HG02759 (cell line): ENCODE data around the gene OR10K1.
"Not testable (repeated sequence)": the region's sequence is repeated elsewhere in the genome, so short reads cannot be mapped to it uniquely, and the experiment has no call there.

ENCODE experiments used
- ATAC-seq: cut with Tn5 transposase; IDR thresholded peaks from one replicate; pipeline ENCODE4 v1.9.1; 2021; ENCODE audit warnings: mild to moderate bottlenecking, moderate library complexity; ENCODE audit not compliant: unreplicated experiment

Gene OR10K1, protein sequence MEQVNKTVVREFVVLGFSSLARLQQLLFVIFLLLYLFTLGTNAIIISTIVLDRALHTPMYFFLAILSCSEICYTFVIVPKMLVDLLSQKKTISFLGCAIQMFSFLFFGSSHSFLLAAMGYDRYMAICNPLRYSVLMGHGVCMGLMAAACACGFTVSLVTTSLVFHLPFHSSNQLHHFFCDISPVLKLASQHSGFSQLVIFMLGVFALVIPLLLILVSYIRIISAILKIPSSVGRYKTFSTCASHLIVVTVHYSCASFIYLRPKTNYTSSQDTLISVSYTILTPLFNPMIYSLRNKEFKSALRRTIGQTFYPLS

GRCh38 chr1:158461534-158461933 is at the start of gene OR10K1:
OR10K1 (plus strand) TSS chr1:158461834; CDS start chr1:158465562, 3,728 bp downstream.
- ATAC-seq = no peak

- ATAC-seq = no peak
Observed at GRCh38 chr1:158414651-158415345, 46.8 kb upstream of the OR10K1 start.

DNA sequence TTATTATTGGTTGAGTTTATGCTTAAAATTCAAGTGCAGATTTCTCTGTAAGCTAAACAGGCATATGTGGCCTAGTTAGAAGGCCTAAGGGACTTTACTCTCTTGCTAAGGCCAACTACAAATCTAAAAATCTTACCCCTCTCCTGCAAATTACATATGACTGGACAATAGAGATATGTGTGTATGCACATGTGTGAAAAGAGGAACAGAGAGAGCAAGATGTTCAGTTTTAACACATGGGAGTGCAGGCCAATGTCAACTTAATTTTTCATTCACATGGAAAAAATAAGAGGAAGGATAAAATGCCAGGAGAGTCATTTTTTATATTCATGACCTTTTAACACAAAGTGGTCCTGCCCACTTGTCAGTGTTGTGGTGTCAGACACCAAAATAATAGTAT is 44.0 kb upstream of the OR10K1 start:
- ATAC-seq = no peak

DNA sequence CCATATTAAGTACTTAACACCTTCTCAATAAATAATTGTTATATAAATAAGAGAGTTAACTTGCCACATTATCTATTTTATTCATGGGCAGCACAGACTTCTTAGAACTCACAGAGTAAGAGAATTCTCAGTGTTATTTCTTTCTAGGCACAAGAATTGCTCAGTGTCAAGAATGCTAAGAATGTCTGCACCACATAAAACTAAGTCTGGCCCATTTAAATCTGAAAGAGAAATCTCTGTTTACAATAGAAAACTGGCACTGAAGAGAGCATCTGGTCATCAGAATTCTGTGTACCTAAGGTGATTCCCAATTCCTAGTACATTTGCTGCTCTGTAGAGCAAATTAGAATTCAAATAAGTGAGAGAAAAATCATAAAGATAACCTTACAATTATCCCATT is 39.4 kb upstream of the OR10K1 start:
- ATAC-seq = no peak

- ATAC-seq = no peak
Observed at GRCh38 chr1:158425027-158425426, 36.6 kb upstream of the OR10K1 start.

DNA sequence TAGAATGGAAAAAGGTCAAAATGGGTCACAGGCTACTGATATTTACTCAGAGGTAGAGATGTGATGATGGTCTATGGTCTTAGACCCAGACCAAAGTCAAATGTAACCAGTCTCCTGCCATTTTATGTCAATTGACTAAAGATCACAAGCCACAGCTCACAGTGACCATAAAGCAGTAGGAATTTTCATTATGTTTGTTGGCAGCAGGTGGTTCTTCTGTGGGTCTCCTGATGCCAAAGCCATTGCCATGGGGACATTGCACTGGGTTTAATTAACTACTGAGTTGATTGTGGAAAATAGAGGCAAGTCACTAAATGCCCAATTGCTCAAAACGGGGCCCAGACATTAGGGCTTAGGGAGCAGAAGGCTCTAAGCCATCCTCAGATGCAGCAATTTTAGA is 35.5 kb upstream of the OR10K1 start, which contains the start of gene OR10K2:
Gene OR10K2 (minus strand): TSS at position 101 of the 400 bp plus-strand sequence. CDS start 5,371 bp downstream, outside the sequence.
- ATAC-seq = no peak

DNA sequence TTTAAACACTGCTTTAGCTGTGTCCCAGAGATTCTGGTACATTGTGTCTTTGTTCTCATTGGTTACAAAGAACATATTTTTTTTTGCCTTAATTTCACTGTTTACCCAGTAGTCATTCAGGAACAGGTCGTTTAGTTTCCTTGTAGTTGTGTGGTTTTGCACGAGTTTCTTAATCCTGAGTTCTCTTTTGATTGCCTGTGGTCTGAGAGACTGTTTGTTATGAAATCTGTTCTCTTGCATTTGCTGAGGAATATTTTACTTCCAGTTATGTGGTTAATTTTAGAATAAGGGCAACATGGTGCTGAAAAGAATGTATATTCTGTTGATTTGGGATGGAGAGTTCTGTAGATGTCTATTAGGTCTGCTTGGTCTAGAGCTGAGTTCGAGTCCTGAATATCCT is 31.5 kb upstream of the OR10K1 start:
- ATAC-seq = not testable (repeated sequence)

- no peak for ATAC-seq
Observed at GRCh38 chr1:158434741-158435140, 26.9 kb upstream of the OR10K1 start.

DNA sequence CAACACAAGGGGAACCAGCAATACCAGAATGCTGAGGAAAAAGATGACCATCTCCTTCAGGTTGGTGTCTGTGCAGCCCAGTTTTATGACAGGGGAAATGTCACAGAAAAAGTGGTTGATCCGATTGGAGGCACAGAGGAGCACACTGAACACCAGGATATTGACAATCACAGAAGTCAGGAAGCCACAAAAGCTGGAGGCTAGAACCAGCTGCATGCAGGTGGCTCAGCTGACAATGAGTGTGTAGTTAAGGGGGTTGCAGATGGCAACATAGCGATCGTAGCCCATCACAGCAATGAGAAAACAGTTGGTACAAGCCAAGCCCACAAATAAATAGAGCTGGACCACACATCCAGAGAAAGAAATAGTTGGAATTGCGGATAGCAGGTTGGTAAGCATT is 16.3 kb upstream of the OR10K1 start:
- ATAC-seq = no peak

DNA sequence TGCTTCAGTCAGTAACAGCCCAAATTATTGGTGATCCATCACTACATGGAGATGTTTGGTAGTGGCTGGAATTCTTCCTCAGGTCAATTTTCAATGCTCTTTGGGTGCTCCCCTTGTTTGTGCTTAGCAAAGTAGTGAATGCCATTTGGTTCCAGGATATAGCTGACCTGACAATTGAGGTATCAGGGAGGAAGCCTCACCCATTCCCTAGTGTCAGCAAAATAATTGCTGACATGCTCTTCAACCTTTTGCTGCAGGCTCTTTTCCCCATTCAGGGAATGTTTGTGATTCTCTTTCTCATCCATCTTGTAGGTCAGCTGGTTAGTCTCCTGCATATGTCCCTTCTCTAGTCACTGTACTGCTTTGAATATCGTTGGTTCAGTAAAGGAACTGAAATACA is 7.1 kb upstream of the OR10K1 start:
- ATAC-seq = no peak

DNA sequence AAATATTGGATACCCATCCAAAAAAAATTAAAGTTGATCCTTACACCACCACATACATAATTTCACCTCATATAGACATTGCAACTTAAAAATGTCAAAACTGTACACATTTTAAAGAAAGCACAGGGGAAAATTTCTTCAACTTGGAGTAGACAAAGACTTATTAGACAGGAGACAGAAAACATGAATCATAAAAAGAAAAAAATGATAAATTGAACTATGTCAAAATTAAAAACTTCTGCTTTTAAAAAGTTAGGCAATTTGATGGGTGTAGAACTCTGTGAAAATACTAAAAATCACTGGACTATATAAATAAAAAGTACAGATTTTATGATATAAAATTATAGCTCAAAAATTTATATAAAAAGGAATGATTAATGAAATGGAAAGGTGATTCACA is 4.4 kb upstream of the OR10K1 start:
- no peak for ATAC-seq

DNA sequence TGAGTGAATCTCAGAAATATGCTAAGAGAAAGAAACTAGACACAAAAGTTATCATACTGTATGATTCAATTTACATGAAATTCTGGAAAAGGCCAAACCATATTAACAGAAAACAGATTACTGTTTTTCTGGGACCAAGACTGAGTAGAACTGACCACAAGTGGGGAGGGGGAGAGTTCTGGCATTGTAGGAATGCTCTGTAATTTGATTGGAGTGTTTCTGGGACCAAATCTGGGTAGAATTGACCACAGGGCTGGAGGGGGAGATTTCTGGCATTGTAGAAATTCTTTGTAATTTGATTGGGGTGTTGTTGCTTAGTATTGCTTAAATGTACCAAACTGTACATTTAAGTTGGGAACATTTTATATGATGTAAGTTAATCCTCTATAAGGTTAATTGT is 3.4 kb upstream of the OR10K1 start:
- no peak for ATAC-seq

- ATAC-seq = no peak
Observed at GRCh38 chr1:158471920-158472319, 10.3 kb downstream of the OR10K1 start, which contains the start of gene OR10R2. OR10R2 (plus strand) TSS chr1:158472220; CDS start chr1:158472326, 106 bp downstream.

GRCh38 chr1:158485455-158485854 is 23.8 kb downstream of the OR10K1 start:
- no peak for ATAC-seq

DNA sequence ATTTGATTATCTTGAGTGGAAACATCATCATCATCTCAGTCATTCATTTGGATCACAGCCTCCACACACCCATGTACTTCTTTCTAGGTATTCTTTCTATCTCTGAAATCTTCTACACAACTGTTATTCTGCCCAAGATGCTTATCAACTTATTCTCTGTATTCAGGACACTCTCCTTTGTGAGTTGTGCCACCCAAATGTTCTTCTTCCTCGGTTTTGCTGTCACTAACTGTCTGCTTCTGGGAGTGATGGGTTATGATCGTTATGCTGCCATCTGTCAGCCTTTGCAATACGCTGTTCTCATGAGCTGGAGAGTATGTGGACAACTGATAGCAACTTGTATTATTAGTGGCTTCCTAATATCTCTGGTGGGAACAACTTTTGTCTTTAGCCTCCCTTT is 29.7 kb downstream of the OR10K1 start:
- ATAC-seq = no peak

GRCh38 chr1:158493054-158493453 is 31.4 kb downstream of the OR10K1 start:
- ATAC-seq = no peak

DNA sequence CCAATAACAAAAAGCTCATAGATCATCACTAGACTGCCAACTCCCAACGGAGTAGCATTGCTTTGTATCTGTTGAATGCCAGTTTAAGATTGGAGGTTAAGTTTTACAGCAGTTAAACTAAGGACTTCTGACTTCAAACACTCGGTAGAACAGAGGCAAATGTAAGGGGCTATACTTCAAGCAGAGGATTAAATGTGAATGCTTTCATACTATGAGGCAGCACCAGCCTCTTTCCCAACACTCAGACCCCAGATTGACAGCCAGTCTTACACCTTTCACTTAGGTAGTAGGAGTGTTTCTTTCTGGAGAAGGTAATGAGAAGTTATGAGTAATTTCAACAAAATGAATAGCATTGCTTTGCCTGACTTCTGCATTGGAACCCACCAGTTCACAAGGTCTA is 33.2 kb downstream of the OR10K1 start:
- no peak for ATAC-seq

DNA sequence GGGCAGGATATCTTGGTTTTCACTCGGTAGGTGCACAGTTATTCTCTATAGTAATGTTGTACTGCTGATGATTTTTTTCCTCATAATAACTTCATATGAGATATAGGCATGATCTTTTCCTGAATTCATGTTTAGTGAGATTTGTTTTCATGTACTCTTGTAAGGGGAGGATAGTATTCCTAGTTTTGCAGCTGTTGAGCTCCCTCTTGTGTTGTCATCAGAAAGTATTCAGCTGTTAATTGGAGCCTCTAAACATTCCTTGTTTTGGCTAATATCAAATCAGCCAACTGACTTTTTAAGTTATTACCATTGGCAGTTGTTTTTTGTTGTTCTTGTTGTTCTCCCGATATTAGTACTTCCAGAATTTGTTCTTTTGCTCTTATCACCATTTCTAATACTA is 34.7 kb downstream of the OR10K1 start:
- ATAC-seq = no peak

GRCh38 chr1:158506369-158506987 is 44.8 kb downstream of the OR10K1 start:
- ATAC-seq = no peak

DNA sequence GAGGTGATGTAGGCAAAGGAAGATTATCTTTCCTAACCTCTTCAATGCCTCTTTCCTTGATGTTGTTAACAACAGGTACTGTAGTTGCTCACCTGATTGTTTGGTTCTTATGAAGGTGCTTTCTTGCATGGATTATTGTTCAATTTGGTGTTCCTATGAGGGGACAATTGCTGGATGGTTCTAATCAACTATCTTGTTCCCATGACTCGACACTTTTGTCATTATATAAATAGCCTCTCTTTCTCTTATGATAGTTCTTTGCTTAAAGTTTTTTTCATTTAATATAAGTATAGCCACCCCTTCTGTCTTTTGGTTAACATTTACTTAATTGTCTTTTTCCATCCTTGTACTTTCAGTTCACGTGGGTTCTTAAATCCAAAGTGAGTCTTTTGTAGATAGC is 45.9 kb downstream of the OR10K1 start:
- no peak for ATAC-seq

- no peak for ATAC-seq
Observed at GRCh38 chr1:158509471-158510156, 48.0 kb downstream of the OR10K1 start.
